SK-N-DZ (cell line): ENCODE results near the gene FGD5.
A peak's percentile ranks its signal among the peaks of the same experiment; 100 is the strongest.

Source experiments
- DNase-seq: peaks from one replicate; pipeline ENCODE4 v3.0.0-alpha.2; 2015; ENCODE audit warnings: low spot score

Gene FGD5

DNA sequence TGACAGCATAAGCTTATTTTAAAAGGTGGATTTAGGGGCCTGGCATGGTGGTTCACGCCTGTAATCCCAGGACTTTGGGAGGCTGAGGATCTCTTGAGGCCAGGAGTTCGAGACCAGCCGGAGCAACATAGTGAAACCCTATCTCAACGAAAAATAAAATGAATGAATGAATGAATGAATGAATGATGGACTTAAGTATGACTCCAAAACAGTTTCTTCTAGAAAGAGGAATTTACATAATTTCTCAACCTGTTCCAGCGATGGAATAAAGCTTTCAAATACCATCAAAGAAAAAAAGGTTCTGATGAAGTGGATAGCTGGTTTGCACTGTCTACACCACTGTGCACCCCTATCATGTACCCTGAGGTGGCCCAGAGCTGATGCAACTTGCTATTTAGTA lies 108.5 kb downstream of the FGD5 start:
- DNase-seq: no peak

DNA sequence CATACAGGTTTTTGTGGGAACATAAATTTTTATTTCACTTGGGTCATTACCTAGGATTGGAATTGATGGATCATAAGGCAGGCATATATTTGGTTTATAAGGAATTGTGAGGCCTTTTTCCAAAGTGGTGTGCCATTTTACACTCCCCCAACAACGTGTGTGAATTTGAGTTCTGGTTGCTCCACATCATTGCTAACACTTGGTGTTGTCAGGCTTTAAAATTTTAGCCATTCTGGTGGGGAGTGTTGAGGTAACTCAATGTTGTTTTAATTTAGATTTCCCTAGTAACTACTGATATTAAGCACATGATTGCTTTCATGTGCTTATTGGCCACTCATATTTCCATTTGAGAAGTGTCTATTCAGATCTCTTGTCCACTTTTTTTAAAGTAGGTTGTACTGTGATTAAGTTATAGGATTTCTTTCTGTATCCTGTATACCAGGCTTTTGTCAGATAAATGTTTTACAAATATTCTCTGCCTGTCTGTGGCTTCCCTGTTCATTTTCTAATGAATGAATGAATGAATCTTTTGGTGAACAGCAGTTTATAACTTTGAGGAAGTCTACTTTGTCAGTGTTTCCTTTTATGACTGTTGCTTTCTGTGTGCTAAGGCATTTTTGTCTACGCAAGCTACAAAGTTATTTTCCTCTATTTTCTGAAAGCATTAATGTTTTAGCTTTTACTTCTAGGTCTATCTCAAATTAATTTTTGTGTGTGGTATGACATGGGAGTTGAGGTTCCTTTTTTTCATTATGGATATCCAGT lies 110.7 kb downstream of the FGD5 start:
- DNase-seq: no peak

DNA sequence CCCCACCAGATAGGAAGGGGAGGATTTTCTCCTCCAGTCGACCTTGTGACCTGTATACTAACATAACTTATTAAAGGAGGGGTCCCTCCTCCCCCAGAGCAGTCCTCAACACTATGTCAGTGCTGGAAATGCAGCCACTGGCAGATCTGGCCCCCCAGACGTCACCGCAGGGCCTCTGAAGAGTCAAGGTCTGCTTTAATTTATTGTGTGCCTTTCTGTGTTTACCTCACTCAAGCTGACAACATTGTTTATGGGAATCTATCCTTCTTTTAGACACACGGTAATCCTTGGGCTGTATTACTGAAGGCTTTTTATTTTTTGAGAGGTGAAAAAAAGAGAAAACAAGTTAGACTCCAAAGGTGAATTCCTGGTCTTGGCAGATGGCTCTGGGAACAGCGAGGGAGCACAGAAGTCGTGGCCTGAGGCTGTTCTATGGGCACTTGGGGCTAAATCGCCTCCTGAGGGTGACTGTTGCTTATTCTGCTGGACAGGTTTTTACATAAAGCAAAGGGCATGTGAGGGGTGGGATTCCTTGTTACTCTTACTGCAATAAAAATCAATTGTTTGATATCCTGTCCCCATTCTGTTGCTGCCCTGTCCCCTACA lies 115.2 kb downstream of the FGD5 start:
- no peak for DNase-seq

DNA sequence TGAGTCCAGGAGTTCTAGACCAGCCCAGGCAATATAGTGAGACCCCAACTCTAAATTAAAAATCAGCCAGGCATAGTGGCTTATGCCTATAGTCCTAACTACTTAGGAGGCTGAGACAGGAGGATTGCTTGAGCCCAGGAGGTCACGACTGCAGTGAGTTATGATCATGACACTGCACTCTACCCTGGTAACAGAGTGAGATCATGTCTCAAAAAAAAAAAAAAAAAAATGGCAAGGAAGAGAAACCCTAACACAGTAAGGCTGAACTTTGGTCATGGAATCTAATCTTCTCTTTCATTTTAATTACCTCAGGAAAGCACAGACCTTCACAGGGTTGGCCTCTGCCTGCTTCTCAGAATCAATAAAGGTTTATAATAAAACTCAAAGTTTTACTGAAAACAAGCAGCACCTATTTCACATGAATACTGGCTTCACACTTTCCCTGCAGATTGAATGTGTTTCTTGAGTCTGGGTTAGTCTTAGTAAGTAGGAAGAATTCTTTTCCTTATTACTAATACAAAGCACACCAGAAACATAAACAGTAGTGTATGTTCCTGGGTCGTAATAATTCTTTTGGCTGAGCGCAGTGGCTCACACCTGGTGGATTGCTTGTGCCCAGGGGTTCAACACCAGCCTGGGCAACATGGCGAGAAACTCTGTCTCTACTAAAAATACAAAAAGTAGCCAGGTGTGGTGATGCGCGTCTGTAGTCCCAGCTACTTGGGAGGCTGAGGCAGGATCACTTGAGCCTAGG lies 117.0 kb downstream of the FGD5 start:
- no peak for DNase-seq

DNA sequence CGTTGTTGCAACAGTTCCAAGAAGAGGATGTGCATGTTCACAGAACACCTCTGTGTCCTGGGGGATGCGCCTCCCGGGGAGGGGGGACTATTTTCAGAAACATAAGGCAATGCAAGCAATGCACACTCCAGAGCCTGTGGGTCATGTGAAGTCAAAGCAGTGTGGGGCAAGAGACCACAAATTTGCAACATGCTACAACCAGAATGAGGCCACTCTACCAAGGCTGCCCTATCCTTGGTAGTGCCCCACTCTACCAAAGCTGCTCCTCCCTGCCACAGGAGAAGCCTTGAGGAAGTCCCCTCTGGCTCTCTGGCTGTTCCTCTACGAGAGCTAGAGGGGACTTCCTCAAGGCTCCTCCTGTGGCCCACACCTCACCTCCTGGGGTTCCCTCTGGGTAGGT lies 120.2 kb downstream of the FGD5 start:
- DNase-seq: no peak

DNA sequence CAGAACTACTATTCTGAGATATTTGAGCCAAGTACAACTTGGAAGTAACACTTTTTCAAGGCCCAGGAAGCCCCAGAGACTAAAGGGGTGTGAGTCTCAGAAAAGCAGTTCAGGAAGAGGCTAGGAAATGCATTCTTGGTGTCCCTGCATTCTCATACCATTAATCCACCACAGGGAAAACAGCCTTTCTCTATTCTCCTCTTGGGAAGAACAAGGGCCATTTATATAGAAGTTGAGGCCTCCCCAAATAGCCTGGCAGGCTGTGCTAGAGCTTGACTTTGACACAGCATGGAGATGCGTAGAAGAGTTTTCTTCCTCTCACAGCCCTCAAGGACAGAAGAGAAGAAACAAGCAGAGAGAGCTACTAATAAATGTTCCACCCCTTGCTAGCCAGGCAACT lies 123.1 kb downstream of the FGD5 start:
- DNase-seq: no peak

DNA sequence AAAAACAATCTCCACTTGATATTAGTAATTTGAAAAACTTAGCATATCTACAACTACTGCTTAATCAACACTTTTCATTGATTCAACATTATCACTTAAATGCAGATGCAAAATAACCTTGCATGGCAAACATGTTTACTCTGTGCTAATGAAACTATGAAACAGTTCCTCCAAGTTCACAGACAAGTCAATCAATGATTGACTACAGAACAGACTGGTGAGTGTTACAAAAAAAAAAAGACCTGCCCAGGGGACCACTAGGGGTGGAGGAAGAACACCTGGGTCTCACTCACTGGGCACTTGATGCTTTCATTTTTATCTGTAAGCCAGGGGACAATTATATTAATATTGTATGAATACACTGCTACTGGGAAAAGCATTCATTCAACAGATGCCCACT lies 124.3 kb downstream of the FGD5 start:
- DNase-seq: no peak

DNA sequence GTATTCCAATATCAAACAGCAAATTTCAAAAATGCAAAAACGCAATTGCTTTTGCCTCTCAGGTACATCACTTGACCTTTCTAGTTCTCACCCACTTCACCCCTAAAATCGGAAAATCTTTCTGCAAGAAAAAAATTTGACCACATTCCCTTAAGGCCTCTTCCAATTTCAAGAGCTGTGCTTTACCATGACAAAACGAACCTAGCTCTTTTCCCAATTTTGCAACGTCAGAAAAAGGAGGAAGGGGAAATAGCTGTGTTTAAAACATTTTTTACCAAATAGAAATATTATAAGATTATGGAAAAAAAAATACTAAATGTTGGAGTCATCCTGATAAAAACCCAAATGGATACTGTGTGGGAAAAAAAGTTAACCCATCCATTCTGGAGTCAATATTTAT lies 127.5 kb downstream of the FGD5 start:
- DNase-seq: no peak

DNA sequence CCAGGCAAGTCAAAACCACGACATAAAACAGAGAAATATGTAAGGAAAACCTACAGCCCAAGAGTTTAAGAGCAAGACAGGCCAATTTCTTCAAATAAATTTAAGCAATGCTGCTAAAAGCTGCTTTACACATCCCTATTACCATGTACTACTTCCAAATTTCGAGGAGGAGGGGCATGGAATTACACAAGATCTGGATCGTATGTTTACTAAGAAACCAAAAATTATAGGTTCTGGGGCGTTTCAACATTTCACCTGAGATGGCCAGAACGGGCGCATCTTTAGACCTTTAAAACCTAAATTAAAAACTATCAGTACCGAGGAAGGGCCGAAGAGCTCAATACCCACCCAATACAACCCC lies 128.0 kb downstream of the FGD5 start:
- no peak for DNase-seq

DNA sequence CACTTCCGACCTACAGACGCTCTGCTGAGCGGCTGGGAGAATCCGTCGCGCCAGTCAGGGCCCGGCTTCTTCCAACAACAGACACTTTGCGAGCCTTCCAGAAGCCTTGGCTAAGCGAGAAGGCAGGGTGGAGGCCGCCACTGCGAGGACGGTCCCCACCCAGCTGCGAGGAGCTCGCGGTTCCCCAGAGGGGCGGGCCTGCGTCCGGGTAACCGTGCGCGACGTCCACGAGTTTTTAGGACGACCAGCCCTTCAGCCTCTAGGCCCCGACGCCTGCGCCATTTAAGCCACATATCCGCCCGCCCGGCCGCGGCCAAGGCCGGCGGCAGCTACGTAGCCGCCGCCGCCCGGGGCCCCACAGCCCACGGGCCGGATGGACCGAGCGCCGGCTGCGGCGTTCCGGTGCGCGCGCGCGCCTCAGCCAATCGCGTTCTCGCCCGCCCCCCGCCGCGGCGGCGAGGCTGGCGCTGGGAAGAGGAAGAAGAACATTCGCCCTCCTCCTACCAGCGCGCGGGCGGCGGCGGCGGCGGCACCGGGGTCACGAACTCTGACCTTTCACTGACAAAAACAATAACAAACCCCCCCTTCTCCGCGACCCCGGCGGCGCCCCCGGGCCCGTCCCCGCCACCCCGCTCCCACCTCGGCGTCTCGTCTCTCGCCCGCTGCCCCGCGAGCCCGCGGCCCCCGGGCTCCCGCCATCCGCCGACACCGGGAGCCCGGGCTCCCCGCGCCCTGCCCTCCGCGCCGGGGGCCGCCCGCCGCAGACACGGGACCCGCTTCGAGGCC lies 128.5 kb downstream of the FGD5 start, which contains the start of gene NR2C2:
NR2C2 (plus strand) TSS at position 484 of the 786 bp plus-strand sequence. CDS start 56,332 bp downstream, outside the sequence.
- peak; percentile 82 for DNase-seq

DNA sequence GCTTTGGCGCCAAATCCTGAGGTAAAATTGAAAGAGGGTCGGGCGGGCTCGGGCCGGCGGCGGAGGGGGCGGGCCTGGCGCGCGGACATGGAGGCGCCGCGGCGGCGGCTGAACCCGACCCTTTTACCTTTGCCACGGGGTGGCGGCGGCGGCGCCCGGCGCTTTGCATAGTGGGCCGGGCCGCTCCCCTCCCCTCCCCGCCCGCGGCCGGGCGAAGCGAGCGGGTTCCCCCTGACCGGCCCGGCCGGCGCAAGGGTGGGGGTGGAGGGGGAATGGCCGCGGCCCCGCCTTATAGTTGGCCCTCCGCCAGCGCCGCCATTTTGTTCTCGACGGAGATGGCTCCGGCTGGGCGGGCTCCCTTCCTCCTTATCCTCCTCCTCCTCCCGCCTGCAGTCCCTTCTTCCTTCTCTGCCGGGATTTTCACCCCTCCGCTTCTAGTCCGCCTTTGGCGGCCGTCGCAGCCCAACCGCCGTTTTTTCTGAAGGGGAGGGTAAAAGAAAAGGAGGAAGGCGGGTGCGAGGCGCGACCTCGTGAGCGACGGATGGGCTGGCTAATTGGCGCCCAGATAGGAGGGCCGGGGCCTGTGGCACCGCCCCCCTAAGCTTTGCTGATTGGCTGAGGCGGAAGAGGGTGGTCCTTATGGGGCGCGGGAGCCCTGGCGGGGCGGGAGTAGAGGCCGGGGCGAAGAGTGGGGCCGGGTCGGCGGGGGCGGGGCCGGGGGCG lies 129.3 kb downstream of the FGD5 start:
- DNase-seq: peak; percentile 98

DNA sequence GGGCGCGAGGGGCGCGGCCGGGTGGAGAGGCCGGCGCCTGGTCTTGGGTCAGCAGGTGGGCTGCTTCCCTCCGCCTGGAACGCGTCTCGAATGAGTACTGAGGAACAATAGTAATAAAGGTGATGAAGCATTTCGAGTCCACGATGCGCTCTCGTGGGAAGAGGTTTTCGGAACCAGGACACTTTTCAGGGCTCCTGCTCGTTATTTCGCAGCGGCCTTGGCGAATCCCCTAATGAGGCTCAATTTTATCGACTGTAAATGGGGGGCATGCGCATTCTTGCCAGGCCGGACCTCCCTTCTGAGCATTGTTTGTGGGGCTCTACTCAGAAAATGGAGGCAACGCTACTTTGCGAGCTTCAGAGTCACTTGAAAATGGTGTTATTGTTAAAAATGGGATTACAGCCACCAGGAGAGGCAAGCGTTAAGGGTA lies 129.9 kb downstream of the FGD5 start:
- DNase-seq: no peak

DNA sequence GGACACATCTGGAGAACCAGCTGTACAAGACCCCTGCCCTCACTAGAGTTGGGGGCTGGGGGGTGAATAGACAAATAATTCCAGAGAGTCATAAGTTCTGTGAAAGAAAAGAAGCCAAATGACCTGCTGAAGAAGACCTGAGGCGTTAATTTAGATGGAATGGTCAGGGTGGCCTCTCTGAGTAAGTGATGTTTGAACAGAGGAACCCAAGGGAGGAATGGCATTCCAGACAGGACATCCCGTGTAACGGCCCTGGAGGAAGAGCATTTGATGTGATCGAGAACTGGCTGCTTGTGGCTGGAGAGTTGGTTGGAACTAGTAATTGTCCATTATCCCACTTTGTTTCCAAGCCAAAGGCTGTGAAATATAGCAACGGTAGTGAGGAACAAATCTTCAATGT lies 130.4 kb downstream of the FGD5 start:
- no peak for DNase-seq

DNA sequence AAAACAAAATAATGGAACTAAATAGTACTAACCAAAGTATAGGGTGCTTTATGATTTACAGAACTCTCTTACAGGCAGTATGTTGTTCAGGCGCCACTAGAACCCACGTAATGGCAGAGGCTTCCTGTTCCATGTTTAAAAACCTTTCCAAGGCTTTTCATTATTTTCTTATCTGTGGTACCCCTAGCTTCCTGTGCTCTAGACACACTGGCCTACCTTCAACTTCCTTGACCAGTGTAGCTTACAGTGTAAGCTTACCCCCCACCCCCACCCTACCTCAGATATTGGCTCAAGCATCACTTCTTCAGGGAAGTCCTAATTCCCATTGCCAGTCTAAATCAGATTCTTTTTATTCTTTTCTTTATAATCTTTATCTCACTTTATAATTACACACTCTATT lies 131.5 kb downstream of the FGD5 start:
- DNase-seq: no peak

DNA sequence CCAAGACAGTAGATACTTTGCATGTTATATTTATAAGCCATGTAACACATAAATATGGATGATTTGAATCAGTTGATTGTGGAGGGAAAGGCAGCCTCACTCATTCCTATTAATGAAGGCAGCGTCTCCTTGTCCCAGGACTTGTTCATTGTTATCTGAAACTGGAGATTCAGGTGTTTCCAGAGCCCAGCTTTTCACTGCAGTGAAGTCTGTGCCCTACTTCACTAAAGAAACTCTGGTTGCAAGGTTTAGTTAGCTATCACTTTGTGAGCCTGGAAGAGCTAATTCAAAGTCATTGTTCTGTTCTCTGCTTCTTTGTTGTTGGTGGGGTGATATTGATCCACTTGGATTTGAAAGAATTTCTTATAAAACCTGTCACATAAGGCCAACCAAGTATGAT lies 138.4 kb downstream of the FGD5 start:
- DNase-seq: no peak

DNA sequence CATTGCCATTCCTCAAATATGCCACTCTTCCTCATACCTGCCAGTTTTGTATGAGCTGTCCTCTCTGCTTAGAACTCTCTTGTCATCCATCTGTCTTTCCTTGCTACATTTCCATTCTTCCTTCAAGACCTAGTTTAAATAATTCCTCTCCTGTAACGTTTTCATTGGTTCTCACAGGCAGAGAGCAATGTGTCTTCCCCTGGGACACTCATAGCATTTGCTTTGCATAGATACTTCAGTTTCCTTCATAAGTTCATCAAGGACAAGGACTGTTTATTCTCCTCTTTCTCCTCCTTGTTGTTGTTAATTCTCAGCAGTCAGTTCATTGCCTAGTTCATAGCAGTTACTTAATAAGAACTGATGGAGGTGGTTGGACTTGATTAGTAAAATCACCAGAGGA lies 139.2 kb downstream of the FGD5 start:
- no peak for DNase-seq

DNA sequence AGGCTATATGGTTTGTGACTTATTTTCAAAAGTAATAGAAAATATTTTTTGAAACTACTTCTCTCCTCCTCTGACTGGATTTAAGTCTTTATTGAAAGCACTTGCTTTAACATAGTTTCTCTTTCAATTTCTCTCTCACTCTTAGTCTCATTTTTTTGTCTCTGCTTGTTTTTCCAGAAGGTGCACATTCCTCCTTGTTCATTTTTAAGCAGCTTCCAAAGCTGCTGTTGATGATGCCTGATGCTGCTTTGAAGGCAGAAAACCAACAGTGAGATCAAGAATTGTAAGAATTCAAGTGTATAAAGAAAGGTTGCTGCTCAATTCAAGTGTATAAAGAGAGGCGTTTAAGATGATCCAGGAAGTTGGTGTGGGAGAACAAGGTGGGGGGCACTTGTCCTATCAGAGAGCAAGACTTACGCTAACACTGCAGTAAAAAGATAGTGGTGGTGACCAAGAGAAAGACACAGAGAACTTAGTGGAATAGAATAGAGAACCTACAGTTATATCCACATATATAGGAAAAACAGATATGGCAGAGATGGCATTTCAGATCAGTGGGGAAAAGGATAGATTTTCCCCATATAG lies 140.7 kb downstream of the FGD5 start:
- no peak for DNase-seq

DNA sequence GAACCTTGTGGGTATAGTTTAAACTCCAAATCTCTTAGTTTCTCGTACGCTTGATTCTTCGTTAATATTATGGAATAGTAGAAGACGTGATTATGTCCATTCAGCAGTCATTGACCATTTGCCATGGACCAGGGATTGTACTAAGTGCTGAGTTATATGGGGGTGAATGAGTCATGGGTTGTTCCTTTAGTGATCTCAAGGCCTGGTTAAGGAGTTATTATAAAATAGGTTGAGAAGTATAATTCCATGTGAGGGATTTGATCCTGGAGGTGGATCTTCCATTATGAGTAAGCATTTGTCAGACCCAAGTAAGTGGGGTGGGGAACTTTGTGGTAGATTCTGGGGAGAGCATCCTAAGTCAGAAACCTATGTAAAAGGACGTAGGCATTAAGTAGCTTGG lies 144.0 kb downstream of the FGD5 start:
- no peak for DNase-seq

DNA sequence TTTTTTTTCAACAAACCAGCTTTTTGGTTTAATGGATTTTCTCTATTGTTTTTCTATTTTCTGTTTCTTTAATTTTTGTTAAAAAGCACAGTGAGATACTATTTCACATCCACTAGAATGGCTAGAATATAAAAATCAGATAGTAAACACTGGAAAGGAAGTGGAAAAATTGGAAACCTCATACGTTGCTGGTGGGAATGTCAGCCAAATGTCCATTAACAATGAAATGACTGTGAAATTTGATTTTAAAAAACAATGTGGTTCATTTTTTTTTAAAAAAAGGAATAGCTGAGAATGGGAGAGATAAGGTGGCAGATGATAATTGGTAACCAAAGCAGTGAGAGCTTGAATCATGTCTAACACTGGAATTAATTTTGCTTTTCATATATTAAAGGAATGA lies 148.5 kb downstream of the FGD5 start:
- DNase-seq: no peak

DNA sequence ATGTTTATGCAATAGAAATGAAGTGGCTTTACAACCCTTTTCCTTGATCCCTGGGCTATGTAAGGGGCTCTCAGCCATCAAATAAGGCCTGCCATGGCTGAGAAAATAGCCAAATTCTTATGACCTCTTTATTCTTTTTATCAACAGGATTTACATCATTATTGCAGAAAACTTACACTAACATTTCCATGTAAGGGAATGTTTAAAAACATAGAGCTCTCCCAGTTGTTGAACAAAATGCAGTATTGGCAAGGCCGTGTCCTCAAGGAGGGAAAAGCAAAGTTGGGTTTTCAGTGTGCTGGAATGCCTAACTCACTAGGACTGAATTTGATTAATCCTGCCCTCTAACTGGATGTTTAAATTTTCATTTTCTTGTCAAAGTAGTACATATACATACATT lies 150.9 kb downstream of the FGD5 start:
- DNase-seq: no peak

DNA sequence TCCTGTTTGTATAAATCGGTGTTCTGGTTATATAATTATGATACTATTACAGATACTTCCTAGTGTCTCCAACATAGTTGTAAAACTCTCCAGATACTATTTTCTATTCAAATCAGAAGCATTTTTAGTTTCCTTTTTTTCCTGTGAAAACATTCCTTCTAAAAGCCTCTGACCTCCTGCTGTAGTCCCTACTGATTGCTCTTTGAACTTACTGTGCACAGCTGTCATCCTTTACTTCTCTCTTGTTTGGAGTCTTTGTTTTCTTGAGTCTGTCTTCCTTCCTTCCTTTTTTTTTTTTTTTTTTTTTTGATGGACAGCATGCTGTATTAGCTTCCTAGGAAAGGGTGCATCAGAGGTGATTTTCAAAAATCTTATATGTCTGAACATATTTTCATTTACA lies 157.6 kb downstream of the FGD5 start:
- DNase-seq: no peak
